Uterus (tissue), 2 donors: ENCODE results near the gene SELE.

Experiments
- POLR2A ChIP-seq, 2 donors: fragments of 450-650 bp; IDR thresholded peaks; one replicate each; pipeline ENCODE4 v1.6.1; 2016; ENCODE audit warnings: antibody characterized with exemption in 2 of 2, mild to moderate bottlenecking in 1 of 2, moderate library complexity in 1 of 2
- TF ChIP-seq, protein P1 (sequence below), 4 experiments: fragments of 200-600 bp in 2 of 4; fragments of 450-650 bp in 2 of 4; sonication (generic) in 2 of 4; IDR thresholded peaks; one replicate each; pipeline ENCODE4 v1.5.1; 2016 to 2019; ENCODE audit warnings: antibody characterized with exemption in 4 of 4, mild to moderate bottlenecking in 2 of 4, moderate library complexity in 1 of 4

DNA sequence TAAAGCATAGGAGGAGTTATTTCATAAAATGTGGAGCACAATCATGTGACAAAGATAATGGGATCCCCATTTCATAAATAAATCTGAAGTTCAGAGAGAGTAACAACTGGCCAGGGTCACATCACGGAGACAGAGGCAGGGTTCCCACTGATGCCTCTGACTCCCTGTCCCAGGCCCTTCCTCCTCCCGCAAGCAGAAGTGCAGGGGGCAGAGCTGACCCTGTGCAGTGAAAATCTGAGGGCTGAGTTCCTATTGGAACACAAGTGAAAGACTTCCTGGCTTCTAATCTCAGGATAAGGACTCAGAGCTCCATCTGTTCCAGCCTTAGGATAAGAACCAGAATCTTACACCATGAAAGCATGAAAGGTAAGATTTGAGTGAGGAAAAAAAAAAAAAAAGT lies 44.5 kb downstream of the SELE start:
- TF ChIP-seq, protein P1, sequence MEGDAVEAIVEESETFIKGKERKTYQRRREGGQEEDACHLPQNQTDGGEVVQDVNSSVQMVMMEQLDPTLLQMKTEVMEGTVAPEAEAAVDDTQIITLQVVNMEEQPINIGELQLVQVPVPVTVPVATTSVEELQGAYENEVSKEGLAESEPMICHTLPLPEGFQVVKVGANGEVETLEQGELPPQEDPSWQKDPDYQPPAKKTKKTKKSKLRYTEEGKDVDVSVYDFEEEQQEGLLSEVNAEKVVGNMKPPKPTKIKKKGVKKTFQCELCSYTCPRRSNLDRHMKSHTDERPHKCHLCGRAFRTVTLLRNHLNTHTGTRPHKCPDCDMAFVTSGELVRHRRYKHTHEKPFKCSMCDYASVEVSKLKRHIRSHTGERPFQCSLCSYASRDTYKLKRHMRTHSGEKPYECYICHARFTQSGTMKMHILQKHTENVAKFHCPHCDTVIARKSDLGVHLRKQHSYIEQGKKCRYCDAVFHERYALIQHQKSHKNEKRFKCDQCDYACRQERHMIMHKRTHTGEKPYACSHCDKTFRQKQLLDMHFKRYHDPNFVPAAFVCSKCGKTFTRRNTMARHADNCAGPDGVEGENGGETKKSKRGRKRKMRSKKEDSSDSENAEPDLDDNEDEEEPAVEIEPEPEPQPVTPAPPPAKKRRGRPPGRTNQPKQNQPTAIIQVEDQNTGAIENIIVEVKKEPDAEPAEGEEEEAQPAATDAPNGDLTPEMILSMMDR (IDR thresholded peaks at IDR 0.05), result no peak
- TF ChIP-seq POLR2A (IDR thresholded peaks at IDR 0.05), result no peak
